ENCODE data around the gene MEGF11.

MEGF11 gene

GRCh38 chr15:65968511-65968910, 285.0 kb downstream of the MEGF11 start:
- DNase-seq (ENCODE audit: low read depth), result no peak

- DNase-seq (ENCODE audit: low read depth), result no peak
Measured at GRCh38 chr15:65964792-65965433, 288.6 kb downstream of the MEGF11 start.

GRCh38 chr15:65963911-65964482, 289.6 kb downstream of the MEGF11 start:
- DNase-seq (ENCODE audit: low read depth), result no peak

DNA sequence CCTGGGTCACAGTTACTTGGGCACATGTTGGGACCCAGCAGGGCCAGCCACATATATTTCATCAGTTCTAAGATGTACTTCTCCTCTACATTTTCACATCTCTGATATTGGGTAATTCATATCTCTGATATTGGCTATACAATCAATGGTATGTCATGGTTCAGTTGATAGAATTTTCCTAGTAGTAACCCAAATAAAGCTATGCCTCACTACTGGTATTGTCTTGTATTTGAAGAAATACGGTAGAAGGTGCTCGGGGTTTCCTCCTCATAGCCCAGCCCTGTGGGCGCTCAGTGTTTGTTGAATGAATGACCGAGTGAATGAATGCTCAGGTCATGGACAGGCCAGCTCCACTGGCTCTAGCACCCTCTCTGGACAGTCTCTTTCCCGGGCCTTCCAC, 290.2 kb downstream of the MEGF11 start:
- no peak for DNase-seq (ENCODE audit: low read depth)

GRCh38 chr15:65962187-65962586, 291.4 kb downstream of the MEGF11 start:
- no peak for DNase-seq (ENCODE audit: low read depth)

- DNase-seq (ENCODE audit: low read depth), result no peak
Measured at GRCh38 chr15:65960586-65960985, 293.0 kb downstream of the MEGF11 start.

- DNase-seq (ENCODE audit: low read depth), result no peak
Measured at GRCh38 chr15:65958835-65959234, 294.7 kb downstream of the MEGF11 start.

DNA sequence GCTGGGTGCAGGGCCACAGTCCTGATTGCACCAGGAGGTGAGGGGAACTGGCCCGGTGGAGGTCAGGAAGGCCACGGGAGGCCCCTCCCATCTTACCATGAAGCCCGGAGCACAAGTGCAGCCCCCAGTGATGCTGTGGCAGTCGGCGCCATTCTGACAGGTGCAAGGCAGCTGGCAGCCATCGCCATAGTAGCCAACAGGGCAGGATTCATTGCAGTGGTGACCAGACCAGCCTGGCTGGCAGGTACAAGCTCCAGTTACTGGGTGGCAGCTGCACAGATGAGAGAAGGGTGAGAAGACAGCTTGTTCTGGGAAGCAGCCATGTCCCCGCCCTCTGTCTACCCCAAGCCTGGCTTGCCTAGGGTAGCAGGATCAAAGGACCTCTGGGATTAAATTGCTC, 296.1 kb downstream of the MEGF11 start:
- DNase-seq (ENCODE audit: low read depth), result no peak

GRCh38 chr15:65956899-65957298, 296.7 kb downstream of the MEGF11 start:
- no peak for DNase-seq (ENCODE audit: low read depth)

GRCh38 chr15:65956307-65956706, 297.2 kb downstream of the MEGF11 start:
- DNase-seq (ENCODE audit: low read depth), result no peak

DNA sequence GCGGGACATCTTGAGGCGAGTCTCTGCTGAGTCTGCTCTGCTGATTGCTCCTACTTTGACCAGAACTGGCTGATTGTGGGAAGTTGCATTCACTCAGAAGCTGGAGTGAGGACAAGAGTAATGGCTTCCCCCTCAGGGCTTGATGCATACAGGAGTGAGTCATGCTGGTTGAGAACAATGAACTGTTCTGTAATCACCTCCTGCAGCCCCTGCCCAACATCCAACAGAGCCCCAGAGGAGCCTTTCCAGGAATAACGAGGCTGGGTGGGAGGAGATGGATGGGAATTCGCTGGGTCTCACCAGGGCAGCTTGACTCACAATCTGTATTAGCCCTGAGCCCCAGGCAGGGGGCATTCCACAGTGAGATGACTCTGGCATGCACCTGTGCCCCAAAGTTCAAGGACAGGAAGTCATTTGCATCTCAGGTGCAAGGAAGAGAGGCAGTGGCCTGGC, 299.2 kb downstream of the MEGF11 start:
- DNase-seq (ENCODE audit: low read depth), result no peak

DNA sequence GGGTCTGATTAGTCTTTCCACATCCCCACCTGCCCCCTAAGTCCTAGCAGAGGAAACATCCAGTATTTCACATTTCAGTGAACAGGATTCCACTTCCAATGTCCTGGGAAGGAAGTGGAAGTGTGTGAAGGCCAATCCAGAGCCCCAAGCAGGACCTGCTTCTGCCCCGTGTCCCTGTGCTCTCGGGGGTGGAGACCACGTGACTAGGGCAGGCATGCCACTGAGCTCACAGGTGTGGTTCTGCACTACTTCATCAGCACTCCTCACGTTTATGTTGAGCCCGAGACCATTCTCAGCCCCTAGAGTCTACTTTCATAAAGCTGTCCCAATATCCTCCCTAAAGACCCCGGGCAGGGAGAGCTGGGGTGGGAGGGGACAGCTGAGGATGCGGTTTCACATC, 299.9 kb downstream of the MEGF11 start:
- no peak for DNase-seq (ENCODE audit: low read depth)

GRCh38 chr15:65952391-65953053, 301.0 kb downstream of the MEGF11 start:
- no peak for DNase-seq (ENCODE audit: low read depth)

GRCh38 chr15:65951007-65951406, 302.5 kb downstream of the MEGF11 start:
- no peak for DNase-seq (ENCODE audit: low read depth)

DNA sequence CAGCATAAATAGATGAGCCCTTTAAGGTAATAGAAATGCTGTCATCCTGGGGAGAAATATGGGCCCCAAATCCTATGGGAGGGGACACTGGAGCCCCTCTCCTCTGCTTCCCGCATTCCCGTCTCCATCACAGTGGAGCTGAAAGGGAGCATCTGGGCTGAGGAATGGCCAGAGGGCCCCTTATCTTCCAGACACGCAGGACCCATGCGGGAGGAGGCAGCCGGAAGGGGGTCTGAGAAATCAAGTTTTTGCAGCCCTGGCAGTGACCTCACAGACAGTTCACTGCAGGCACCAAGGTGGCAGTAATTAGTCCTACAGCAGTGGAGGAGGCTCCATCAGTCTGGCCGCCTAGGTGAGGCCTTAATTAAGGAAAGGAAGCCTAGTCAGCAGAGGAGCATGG, 304.1 kb downstream of the MEGF11 start:
- no peak for DNase-seq (ENCODE audit: low read depth)

- no peak for DNase-seq (ENCODE audit: low read depth)
Measured at GRCh38 chr15:65949011-65949410, 304.5 kb downstream of the MEGF11 start.

GRCh38 chr15:65948383-65948782, 305.2 kb downstream of the MEGF11 start:
- no peak for DNase-seq (ENCODE audit: low read depth)

DNA sequence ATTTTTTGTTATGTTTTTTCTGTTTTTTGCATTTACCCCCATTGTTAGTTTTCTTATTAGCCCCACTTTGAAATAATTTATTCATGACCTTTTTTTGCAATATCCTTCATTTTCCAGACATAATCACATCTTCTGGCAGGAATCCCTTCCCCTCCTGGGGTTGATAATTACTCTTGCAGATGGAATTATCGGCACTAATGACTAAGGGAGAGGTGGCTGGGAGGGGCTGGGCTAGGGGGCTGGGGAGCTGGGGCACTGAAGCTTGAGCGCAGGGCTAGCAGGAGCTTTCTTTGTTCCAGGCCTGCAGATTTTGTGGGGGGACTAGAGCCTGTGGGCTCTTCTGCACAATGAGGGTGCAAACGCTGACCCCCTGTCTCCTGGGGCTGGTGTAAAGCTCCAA, 306.5 kb downstream of the MEGF11 start:
- DNase-seq (ENCODE audit: low read depth), result no peak

DNA sequence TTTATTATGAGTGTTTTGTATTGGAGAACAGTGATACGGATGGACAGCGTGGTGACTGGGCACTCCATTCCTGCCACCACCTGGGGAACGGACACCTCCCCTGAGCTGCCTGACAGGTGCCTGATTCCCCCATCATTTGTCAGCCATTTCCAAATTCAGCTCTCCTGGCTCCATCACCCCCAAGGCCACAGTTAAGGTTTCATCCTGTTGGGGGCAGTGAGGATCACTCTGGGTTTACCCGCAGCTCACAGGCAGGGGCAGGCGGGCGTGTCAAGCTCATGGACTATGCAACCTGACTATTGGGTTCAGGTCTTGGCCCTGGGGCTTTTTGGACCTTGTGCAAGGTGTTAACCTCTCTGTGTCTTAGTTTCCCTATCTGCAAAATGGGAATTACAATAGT, 307.9 kb downstream of the MEGF11 start:
- DNase-seq (ENCODE audit: low read depth), result no peak

DNA sequence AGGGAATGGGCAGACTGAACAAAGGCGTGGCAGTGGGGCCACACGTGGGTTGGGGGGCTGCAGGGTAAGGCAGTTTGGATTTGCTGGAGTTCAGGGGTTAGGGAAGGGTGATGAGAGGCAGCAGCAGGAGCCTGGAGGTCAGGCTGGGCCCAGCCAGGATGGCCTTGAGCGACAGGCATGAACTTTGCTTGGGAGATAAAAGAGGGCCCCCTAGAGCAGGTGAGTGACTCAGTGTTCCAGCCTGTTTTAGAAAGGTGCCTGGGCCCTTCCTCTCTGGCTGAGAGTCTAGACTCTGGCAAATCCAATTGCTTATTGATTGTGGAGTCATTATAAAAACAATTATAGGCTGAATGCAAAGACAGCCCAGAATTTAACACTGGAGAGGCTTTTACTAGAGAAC, 309.1 kb downstream of the MEGF11 start:
- no peak for DNase-seq (ENCODE audit: low read depth)

- DNase-seq (ENCODE audit: low read depth), result no peak
Measured at GRCh38 chr15:65942436-65942835, 311.1 kb downstream of the MEGF11 start.

GRCh38 chr15:65940618-65940909, 313.0 kb downstream of the MEGF11 start:
- DNase-seq (ENCODE audit: low read depth), result no peak

- no peak for DNase-seq (ENCODE audit: low read depth)
Measured at GRCh38 chr15:65939901-65940617, 313.5 kb downstream of the MEGF11 start.
